Endothelial cell of umbilical vein (primary cell): Measurements from ENCODE around the gene SH3RF3. TPM values are rescaled to one million over a fixed set of nuclear protein-coding genes. Genes with fewer than 3 reads are reported as not detected.

Experiments
- BruUV-seq: library from RNA; stranded (reverse); fragments of 400-500 nt; replicated peaks from 2 replicates; lab custom pipeline; 2021; lab: Mats Ljungman, UMichigan
- CTCF ChIA-PET: fragments of 300-600, 350-600 bp; sonication (Branson Sonifier 250); formaldehyde crosslinking; loops from one replicate; lab custom pipeline; 2021; ENCODE audit warnings: antibody characterized with exemption, inconsistent platforms; lab: Charles Lee
- POLR2A ChIA-PET: fragments of 300-600, 350-600 bp; sonication (Branson Sonifier 250); formaldehyde crosslinking; loops from one replicate; lab custom pipeline; 2021; ENCODE audit warnings: antibody characterized with exemption, inconsistent platforms; lab: Charles Lee
- DNase-seq: peaks from one replicate; pipeline ENCODE4 v3.0.0-alpha.2; 2011; ENCODE audit warnings: low read depth, low spot score
- FAIRE-seq: peaks from 2 replicates; lab custom pipeline; 2011; peaks lifted over from hg19 to GRCh38; lab: Jason Lieb, UNC
- H2AFZ ChIP-seq: 2 replicates; pipeline ENCODE4 v1.6.0; 2012; ENCODE audit warnings: low read depth, low read length, control low read depth, inconsistent platforms
- H3K27ac ChIP-seq: 2 replicates; pipeline ENCODE4 v1.5.1; 2011; ENCODE audit warnings: low read depth, mild to moderate bottlenecking, control low read depth, low read length, moderate library complexity; ENCODE audit not compliant: insufficient read depth
- H3K27me3 ChIP-seq, 2 experiments: 2 replicates each; pipeline versions ENCODE4 v1.6.0 to v1.6.1; 2011; ENCODE audit warnings: low read length in 2 of 2, mixed read lengths in 1 of 2; ENCODE audit not compliant: control insufficient read depth in 2 of 2, insufficient read depth in 2 of 2
- H3K36me3 ChIP-seq, 2 experiments: 2 replicates in 1 of 2; 3 replicates in 1 of 2; pipeline ENCODE4 v1.5.1; 2011; ENCODE audit warnings: low read length in 2 of 2, mild to moderate bottlenecking in 1 of 2, moderate library complexity in 1 of 2; ENCODE audit not compliant: control insufficient read depth in 2 of 2, insufficient read depth in 2 of 2; ENCODE audit errors: extremely low read depth in 1 of 2
- H3K4me1 ChIP-seq: 3 replicates; pipeline ENCODE4 v1.5.1; 2011; ENCODE audit warnings: mild to moderate bottlenecking, low read length; ENCODE audit not compliant: control insufficient read depth, insufficient read depth; ENCODE audit errors: extremely low read depth
- H3K4me2 ChIP-seq: 2 replicates; pipeline ENCODE4 v1.6.1; 2011; ENCODE audit warnings: low read length, control low read depth, mixed read lengths; ENCODE audit not compliant: insufficient read depth
- H3K4me3 ChIP-seq, 3 experiments: fragments of 200-600 bp in 1 of 3; sonication (generic), shearing (Covaris generic) in 1 of 3; replicated peaks in 1 of 3; 2 replicates each; pipeline ENCODE4 v1.5.1; 2011 to 2016; ENCODE audit warnings: control low read depth in 3 of 3, low read length in 3 of 3, mild to moderate bottlenecking in 2 of 3, inconsistent platforms in 1 of 3, low read depth in 1 of 3, moderate library complexity in 1 of 3; ENCODE audit not compliant: insufficient read depth in 1 of 3
- H3K79me2 ChIP-seq: 2 replicates; pipeline ENCODE4 v1.6.0; 2012; ENCODE audit warnings: low read length, inconsistent platforms; ENCODE audit not compliant: control insufficient read depth, insufficient read depth
- H3K9ac ChIP-seq: replicated peaks from 2 replicates; pipeline ENCODE3; 2011; ENCODE audit warnings: low read length, control low read depth; ENCODE audit not compliant: insufficient read depth; ENCODE audit errors: extremely low read depth
- H3K9me1 ChIP-seq: replicated peaks from 3 replicates; pipeline ENCODE4 v1.6.0; 2011; ENCODE audit warnings: mild to moderate bottlenecking, low read length; ENCODE audit not compliant: control insufficient read depth, insufficient read depth; ENCODE audit errors: extremely low read depth
- H3K9me3 ChIP-seq: replicated peaks from 2 replicates; pipeline ENCODE4 v1.5.1; 2012; ENCODE audit warnings: low read length, inconsistent platforms; ENCODE audit not compliant: control insufficient read depth, insufficient read depth
- H4K20me1 ChIP-seq: replicated peaks from 2 replicates; pipeline ENCODE3; 2011; ENCODE audit warnings: mild to moderate bottlenecking, low read length; ENCODE audit not compliant: control insufficient read depth, insufficient read depth; ENCODE audit errors: extremely low read depth
- EZH2 ChIP-seq: IDR thresholded peaks from 2 replicates; pipeline ENCODE4 v1.6.1; 2012; ENCODE audit warnings: borderline replicate concordance, low read depth, mild to moderate bottlenecking, moderate library complexity, low read length, inconsistent platforms; ENCODE audit not compliant: severe bottlenecking
- FOS ChIP-seq: IDR thresholded peaks from 2 replicates; pipeline ENCODE4 v1.6.1; 2011; ENCODE audit warnings: mild to moderate bottlenecking, low read length, moderate library complexity, borderline replicate concordance; ENCODE audit not compliant: insufficient read depth
- GATA2 ChIP-seq: IDR thresholded peaks from 2 replicates; pipeline ENCODE4 v1.7.0; 2011; ENCODE audit warnings: low read depth, mild to moderate bottlenecking, moderate library complexity, mixed read lengths, low read length; ENCODE audit not compliant: insufficient read length, insufficient read depth
- JUN ChIP-seq: IDR thresholded peaks from 2 replicates; pipeline ENCODE4 v1.6.1; 2011; ENCODE audit warnings: borderline replicate concordance, low read depth; ENCODE audit not compliant: insufficient read length, insufficient read depth
- MYC ChIP-seq: IDR thresholded peaks from one replicate; pipeline ENCODE4 v1.6.1; 2011; ENCODE audit warnings: mild to moderate bottlenecking, low read depth, low read length
- POLR2A ChIP-seq: IDR thresholded peaks from 2 replicates; pipeline ENCODE4 v1.6.1; 2012; ENCODE audit warnings: low read depth, mild to moderate bottlenecking, control low read depth, low read length
- POLR2AphosphoS5 ChIP-seq: IDR thresholded peaks from 2 replicates; pipeline ENCODE4 v1.6.1; 2012; ENCODE audit warnings: low read depth, mild to moderate bottlenecking, control low read depth, low read length, moderate library complexity; ENCODE audit not compliant: insufficient read depth
- dilution Hi-C: fragments of 300-500 bp; cut with MboI; formaldehyde crosslinking; loops from one replicate; pipeline ENCODE4 v1.15.0; 2019; ENCODE audit warnings: low sequenced_read_pairs; ENCODE audit not compliant: extremely low pct_ligation_motif_present
- intact Hi-C: fragments of 100-400 bp; cut with micrococcal nuclease; formaldehyde crosslinking; loops from one replicate; pipeline ENCODE4 v1.10.0; 2022
- polyA plus RNA-seq, 4 experiments: library from polyadenylated mRNA; depleted of rRNA in 3 of 4; stranded (reverse) in 3 of 4; unstranded in 1 of 4; fragments of >200 nt; gene quantifications; 2 replicates each; pipeline versions ENCODE4 v1.2.1 to v1.2.3, GENCODE V29; 2011 to 2012; ENCODE audit warnings: missing spikeins in 1 of 4
- total RNA-seq: library from RNA; stranded (reverse); gene quantifications from 2 replicates; pipeline ENCODE4 v1.2.3, GENCODE V29; 2021
- TF ChIP-seq, protein P1 (sequence below): IDR thresholded peaks from 2 replicates; pipeline ENCODE4 v1.6.1; 2011; ENCODE audit not compliant: insufficient read depth, insufficient read length
- TF ChIP-seq, protein P2 (sequence below), 2 donors: IDR thresholded peaks; 1 replicate in 1 of 2; 2 replicates in 1 of 2; pipeline ENCODE4 v1.5.1; 2011; ENCODE audit warnings: low read length in 2 of 2, mild to moderate bottlenecking in 2 of 2, moderate library complexity in 2 of 2, control low read depth in 1 of 2, inconsistent platforms in 1 of 2, low read depth in 1 of 2; ENCODE audit not compliant: insufficient read depth in 1 of 2; ENCODE audit errors: extremely low read depth in 1 of 2

The SH3RF3 gene
- total and polyA plus RNA-seq, 2 donors (not counting 3 experiments of a cell fraction or from before 2014, with no cell fraction given), result 3.8 to 14.7 TPM

DNA sequence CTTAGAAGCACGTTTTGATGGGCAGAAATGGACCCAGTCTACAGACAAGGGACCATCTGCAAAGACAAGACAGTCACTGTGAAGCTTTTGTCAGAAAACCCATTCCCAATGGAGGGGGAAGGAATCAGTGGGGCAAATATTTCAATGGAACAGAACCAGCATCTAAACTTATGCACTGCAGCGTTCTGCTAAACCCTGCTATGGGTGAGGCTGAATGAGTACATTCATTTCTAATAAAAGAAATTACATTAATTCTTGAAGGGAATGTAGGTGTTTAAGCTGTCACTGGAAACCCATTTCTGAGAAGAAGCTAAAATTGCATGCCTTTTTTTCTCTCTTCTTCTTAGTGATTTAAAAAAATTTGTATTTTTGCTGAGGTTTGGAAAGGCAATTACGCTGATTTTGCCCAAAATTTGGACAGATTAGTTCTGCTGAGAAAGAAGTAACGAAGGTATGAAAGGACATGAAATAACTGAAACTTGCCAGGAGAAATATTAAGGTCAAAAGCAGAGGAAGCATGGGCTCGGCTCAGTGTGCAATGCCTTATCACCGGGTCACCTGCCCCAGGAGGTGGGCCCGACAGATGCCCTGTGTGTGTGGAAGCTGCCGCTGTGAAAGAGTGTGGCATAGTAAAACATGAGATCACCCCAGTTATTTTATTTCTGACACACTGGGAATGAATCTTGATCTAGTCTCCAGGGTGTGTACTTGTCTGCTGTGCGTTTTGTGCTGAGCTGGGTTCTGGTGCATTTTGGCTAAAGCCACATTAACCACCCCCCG, 24.2 kb downstream of the SH3RF3 start:
- no peak overlapping the region for H3K4me2 ChIP-seq
- CTCF ChIA-PET, result interaction anchor here (1.0 to 2.0 kb wide), 6 partner anchors 9 to 357 kb away, joined by 3 to 6 read pairs (median 5); no protein-coding TSS in a partner anchor
- FAIRE-seq (no peak), DNase-seq (no peak)
- H3K27me3 ChIP-seq, result no peaks in the 10 kb centered on the region
- H3K36me3 ChIP-seq, result no peaks in the 10 kb centered on the region
- no peaks in the 10 kb centered on the region for H3K9me1 ChIP-seq
- no peaks in the 10 kb centered on the region for H3K9me3 ChIP-seq
- H4K20me1 ChIP-seq, result no peaks in the 10 kb centered on the region
- POLR2A ChIA-PET, result no interaction called here
- no TSS peak for BruUV-seq
- no peak overlapping the region for H2AFZ ChIP-seq
- dilution Hi-C loops (no loop called here), intact Hi-C loops (no loop called here)
- H3K4me1 ChIP-seq, result no peaks in the 10 kb centered on the region
- TF ChIP-seq GATA2, result no peak
- no peak for TF ChIP-seq MYC
- TF ChIP-seq FOS, result no peak
- no peak for TF ChIP-seq POLR2AphosphoS5
- no peak for TF ChIP-seq EZH2
- TF ChIP-seq, protein P1, sequence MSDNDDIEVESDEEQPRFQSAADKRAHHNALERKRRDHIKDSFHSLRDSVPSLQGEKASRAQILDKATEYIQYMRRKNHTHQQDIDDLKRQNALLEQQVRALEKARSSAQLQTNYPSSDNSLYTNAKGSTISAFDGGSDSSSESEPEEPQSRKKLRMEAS, result no peak
- no peak for TF ChIP-seq JUN
- TF ChIP-seq, protein P2, sequence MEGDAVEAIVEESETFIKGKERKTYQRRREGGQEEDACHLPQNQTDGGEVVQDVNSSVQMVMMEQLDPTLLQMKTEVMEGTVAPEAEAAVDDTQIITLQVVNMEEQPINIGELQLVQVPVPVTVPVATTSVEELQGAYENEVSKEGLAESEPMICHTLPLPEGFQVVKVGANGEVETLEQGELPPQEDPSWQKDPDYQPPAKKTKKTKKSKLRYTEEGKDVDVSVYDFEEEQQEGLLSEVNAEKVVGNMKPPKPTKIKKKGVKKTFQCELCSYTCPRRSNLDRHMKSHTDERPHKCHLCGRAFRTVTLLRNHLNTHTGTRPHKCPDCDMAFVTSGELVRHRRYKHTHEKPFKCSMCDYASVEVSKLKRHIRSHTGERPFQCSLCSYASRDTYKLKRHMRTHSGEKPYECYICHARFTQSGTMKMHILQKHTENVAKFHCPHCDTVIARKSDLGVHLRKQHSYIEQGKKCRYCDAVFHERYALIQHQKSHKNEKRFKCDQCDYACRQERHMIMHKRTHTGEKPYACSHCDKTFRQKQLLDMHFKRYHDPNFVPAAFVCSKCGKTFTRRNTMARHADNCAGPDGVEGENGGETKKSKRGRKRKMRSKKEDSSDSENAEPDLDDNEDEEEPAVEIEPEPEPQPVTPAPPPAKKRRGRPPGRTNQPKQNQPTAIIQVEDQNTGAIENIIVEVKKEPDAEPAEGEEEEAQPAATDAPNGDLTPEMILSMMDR (IDR thresholded peaks at IDR 0.05; ENCODE audit: extremely low read depth in 1 of 2, insufficient read depth in 1 of 2, low read depth in 1 of 2, low read length in 2 of 2), result no peak
- no peak for TF ChIP-seq POLR2A
- no peak overlapping the region for H3K4me3 ChIP-seq
- H3K27ac ChIP-seq, result no peak overlapping the region
- peaks cover 28% of the 10 kb centered on the region for H3K79me2 ChIP-seq
- H3K9ac ChIP-seq, result no peak overlapping the region
